ENCODE data around the gene CDH4.

CDH4 gene

DNA sequence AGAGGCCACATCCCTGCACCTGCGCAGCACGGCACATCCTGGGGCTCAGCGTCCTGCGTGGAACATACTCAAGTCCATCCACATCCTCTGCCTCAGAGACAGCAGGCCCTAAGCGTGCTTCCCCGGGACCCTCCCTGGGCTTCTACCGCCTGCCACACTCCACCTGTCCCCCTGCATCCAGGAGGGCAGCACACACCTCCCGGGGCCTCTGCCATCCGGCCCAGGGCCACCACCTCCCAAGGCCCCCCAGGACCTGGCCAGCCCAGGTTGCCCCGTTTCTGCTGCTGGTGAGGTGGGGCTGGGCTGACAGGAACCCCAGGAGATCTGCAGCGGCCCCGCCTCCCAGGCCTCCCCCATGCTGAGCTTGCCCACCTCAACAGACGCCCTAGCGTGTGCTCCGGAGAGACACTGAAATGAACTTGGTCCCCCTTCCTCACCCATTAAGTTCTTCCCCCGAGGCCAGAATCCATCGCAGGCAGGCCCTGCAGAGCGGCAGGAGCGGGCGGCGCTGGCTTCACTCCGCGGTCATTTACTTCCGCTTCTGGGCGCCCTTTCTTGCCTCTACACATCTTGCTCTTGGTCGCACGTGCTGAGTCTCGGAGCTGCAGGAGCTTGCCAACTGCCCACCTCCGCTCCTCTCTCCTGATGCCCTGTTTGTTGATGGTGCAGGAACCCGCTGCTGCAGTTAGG lies 578.3 kb downstream of the CDH4 start:
- no peak for DNase-seq (ENCODE audit: low spot score)

GRCh38 chr20:61830991-61831390 lies 578.9 kb downstream of the CDH4 start:
- DNase-seq (ENCODE audit: low spot score): no peak

DNA sequence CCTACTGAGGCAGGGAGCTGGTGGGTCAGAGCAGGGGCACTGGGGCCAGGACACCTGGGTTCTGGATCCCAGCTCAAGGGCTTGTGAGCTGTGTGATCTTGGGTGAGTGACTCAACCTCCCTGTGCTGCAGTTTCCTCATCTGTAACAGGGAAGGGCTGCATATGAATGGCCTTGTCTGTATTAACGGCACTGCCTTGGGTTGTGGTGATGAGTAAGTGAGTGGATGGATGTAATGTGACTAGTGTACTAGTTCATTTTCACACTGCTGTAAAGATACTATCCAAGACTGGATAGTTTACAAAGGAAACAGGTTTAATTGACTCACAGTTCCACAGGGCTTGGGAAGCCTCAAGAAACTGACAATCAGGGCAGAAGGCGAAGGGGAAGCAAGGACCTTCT lies 580.1 kb downstream of the CDH4 start:
- DNase-seq (ENCODE audit: low spot score): no peak

GRCh38 chr20:61833807-61834610 lies 581.9 kb downstream of the CDH4 start:
- no peak for DNase-seq (ENCODE audit: low spot score)

- no peak for DNase-seq (ENCODE audit: low spot score)
Observed at GRCh38 chr20:61835301-61835700, 583.2 kb downstream of the CDH4 start.

DNA sequence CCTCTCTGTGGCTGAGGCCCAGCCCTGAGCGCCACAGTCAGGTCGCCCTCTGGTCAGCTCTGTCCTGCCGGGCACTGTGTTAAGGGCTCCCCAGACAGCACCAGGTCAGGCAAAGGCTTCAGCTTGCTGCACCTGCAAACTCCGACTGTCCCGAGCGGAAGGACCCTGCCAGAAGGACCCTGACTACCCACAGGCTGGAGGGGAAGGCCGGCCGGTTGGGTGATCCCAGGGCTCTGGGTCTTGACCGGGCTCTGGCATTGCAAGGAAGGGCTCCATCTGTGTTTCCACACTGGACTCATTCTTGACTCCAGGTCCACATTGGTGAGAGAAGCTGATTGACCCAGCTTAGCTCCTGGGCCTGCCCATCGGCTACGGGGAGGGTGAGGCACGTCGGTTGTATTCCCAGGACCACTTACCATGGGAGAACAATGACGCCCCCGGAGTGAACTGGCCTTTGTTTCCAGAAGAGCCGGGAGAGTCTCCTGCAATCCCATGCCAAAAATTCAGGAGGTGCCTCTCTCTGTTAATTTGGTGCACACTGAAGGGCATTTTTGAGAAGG lies 583.8 kb downstream of the CDH4 start:
- no peak for DNase-seq (ENCODE audit: low spot score)

GRCh38 chr20:61837200-61837599 lies 585.1 kb downstream of the CDH4 start:
- no peak for DNase-seq (ENCODE audit: low spot score)

DNA sequence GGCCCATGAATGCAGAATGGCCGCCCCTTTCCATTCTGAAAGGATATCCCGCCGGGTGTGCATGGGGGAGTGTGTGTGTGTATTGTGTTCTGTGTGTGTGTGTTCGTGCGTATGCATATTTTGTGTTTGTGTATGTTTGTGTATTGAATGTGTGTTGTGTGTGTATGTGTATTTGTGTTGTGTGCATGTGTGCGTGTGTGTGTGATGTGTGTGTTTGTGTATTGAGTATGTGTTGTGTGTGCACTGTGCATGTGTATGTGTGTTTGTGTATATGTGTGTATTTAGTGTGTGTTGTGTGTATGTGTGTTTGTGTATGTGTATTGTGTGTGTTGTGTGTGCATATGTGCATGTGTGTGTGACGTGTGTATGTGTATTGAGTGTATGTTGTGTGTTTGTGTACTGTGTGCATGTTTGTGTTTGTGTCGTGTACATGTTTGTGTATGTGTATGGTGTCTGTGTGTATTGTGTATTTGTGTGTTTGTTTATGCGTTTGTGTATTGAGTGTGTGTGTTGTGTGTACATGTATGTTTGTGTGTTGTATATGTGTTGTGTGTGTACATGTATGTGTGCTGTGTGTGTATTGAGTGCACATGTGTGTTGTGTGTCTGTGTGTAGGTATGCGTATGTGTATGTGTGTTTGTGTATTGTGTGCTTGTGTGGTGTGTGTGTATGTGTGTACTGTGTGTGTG lies 587.3 kb downstream of the CDH4 start:
- DNase-seq (ENCODE audit: low spot score): no peak

DNA sequence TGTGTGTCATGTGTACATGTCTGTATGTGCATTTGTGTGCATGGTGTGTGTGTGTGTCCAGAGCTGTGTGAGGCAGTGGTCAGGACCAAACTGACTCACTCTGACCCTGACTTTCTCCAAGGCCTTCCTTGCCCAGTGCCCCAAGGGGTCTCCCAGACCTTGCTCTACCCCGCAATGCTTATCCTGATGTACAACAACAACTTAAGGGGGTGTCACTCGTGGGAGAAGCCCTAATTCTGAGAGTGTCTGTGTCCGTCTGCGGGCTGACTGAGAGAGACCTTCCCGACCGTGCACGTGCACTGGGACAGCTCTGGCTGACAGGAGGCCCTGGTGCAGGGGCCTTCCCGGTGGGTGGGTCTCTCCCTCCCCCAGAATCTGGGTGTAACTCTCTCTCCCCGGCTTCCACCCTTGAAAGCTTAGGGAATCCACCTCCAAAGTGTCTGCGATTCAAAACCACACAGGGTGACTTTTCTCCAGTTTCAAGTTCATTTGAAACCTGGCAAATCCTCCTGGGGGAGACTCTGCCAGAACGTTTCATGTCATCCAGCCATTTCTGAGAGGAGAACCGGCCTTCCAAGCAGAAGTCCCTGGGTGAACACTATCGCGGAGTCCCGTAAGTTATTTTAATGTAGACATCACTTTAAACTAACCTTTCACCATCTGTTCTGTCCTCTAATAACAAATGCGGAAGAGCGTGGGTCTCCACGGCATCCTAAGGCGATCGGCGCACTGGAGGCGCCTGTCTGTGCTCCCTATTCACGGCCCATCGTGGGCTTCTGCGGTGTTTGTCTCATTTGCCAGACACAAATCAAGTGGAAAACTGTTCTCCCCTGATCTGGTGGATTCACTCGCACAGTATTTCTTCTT lies 588.1 kb downstream of the CDH4 start:
- no peak for DNase-seq (ENCODE audit: low spot score)

GRCh38 chr20:61840779-61841455 lies 588.9 kb downstream of the CDH4 start:
- no peak for DNase-seq (ENCODE audit: low spot score)

DNA sequence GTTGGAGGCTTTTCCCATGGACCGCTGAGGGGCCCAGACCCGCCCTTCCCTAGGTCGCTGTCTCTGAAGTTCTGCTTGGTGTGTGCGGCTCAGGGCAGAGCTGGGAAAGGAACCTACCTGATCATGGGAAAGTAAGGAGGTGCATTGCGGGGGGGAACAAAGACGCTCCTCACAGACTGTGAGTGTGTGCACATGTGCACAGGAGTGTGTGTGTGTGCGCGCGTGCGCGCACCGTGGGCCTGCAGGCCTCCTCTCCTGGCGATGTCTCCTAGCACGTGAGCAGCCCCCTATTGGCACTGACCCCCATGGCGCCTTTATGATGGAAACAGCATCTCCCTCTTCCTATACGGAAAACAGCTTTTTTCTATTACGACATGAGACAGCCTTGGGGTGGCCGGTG lies 589.5 kb downstream of the CDH4 start:
- DNase-seq (ENCODE audit: low spot score): no peak

GRCh38 chr20:61841966-61842365 lies 589.9 kb downstream of the CDH4 start:
- no peak for DNase-seq (ENCODE audit: low spot score)

DNA sequence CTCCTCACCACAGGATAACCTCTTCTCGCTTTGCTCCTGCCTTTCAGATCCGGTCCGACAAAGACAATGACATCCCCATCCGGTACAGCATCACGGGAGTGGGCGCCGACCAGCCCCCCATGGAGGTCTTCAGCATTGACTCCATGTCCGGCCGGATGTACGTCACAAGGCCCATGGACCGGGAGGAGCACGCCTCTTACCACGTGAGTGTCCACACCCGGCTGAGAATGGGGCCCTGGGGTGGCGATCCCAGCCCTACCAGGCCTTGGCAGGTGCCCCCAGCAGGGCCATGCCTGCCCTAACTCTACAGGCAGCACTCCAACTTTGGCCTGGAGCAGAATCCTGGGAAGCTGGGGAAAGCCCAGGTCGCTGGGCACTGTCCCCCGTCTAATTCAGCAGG lies 592.6 kb downstream of the CDH4 start:
- no peak for DNase-seq (ENCODE audit: low spot score)

GRCh38 chr20:61845233-61845671 lies 593.2 kb downstream of the CDH4 start:
- no peak for DNase-seq (ENCODE audit: low spot score)

DNA sequence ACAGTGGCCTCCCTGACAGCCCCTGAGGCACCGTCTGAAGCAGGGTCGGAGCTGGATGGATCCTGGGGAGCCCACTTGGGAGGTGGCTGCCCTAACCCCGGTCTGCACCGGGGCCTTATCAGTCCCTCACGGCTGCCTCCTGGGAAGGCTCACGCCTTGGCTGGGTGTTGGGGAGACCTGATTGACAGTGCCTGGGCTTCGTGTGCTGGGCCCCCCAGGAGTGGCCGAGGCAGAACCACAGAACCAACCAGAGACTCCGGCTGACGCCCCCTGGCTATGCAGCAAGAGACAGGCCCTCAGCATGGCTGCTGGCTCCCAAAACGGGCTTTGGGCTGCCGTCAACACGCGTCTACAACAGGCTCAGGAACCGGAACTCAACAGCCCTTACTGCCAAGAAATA lies 594.0 kb downstream of the CDH4 start:
- no peak for DNase-seq (ENCODE audit: low spot score)

- DNase-seq (ENCODE audit: low spot score): no peak
Observed at GRCh38 chr20:61846741-61847419, 594.8 kb downstream of the CDH4 start.

DNA sequence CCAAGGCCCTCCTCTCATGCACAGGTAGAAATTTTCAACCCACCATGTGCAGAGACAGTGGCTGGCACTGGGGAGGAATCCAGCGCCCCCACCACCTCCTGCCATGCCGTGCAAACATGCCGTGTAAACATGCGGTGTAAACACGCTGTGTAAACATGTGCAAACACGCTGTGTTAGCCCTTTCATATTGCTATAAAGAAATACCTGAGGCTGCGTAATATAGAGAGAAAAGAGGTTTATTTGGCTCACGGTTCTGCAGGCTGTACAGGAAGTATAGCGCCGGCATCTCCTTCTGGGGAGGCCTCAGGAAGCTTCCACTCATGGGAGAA lies 595.3 kb downstream of the CDH4 start:
- no peak for DNase-seq (ENCODE audit: low spot score)

- no peak for DNase-seq (ENCODE audit: low spot score)
Observed at GRCh38 chr20:61847986-61848385, 595.9 kb downstream of the CDH4 start.

DNA sequence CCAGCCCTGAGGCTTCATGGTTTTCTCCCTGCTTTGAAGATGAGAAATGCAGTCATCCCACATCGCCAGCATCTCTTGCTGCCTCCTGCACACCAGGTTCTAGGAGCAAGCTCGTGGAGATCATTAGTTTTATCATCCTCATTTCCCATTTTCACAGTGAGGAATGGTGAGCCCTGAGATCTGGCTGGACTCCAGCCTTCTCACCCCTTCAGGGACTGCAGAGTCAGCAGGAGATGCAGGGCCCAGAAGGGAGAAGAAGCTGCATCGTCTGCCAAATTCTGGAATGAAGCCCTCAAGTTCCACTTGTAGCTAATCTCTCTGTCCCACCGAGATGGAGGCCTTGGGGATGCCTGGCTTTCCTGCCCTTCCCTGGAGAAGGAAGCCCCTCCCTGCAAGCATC lies 596.8 kb downstream of the CDH4 start:
- no peak for DNase-seq (ENCODE audit: low spot score)

- no peak for DNase-seq (ENCODE audit: low spot score)
Observed at GRCh38 chr20:61849376-61849775, 597.3 kb downstream of the CDH4 start.

GRCh38 chr20:61849822-61850221 lies 597.8 kb downstream of the CDH4 start:
- no peak for DNase-seq (ENCODE audit: low spot score)

Data from CD4-positive, alpha-beta T cell treated with Interleukin-15 for 4 hours (primary cell).